ENCODE results near the gene ELL2. TPM values are rescaled to one million over a fixed set of nuclear protein-coding genes. Genes with fewer than 3 reads are reported as not detected.

Gene ELL2
- total RNA-seq, 4 donors from 2014 or later: 5.8 to 46.8 (median 19.7) TPM

GRCh38 chr5:95959888-95960666 is 1.6 kb downstream of the ELL2 start:
- intact Hi-C loops (cut with DNase I; ENCODE audit: low total_unique reads): loop anchor here (10.0 kb wide), 1 partner anchor 375 kb away; no protein-coding TSS in a partner anchor
- Histone ChIP-seq H3K36me3 (no peaks in the 10 kb centered on the region), H3K27ac (peak overlapping the region; percentile 98 to 100 (median 99)), H3K27me3 (no peaks in the 10 kb centered on the region), H3K9me3 (no peaks in the 10 kb centered on the region), H3K4me1 (peaks cover 3 to 45% (median 32%) of the 10 kb centered on the region in 4 donors), H3K4me3 (peak overlapping the region; percentile 86 to 95 (median 93))
- WGBS, 2 donors (ENCODE audit: low coverage in 1 of 2): 16 to 26% methylated on average over 14 to 24 of the region's 26 CpGs
- TF ChIP-seq POLR2A (IDR thresholded peaks at IDR 0.05): no peak
- TF ChIP-seq CTCF (IDR thresholded peaks at IDR 0.05): peak in 3 of 5 experiments; percentile 8 to 46 (median 41)
- peak; percentile 16 for DNase-seq
- in situ Hi-C loops (cut with MboI; ENCODE audit: low pct_ligation_motif_present in 1 of 4, low pct_unique_long_range_greater_than_20kb in 1 of 4, low sequenced_read_pairs in 3 of 4): loop anchor here in 2 of 4 donors (25.0 kb wide), 2 partner anchors 98 to 377 kb away; no protein-coding TSS in a partner anchor

DNA sequence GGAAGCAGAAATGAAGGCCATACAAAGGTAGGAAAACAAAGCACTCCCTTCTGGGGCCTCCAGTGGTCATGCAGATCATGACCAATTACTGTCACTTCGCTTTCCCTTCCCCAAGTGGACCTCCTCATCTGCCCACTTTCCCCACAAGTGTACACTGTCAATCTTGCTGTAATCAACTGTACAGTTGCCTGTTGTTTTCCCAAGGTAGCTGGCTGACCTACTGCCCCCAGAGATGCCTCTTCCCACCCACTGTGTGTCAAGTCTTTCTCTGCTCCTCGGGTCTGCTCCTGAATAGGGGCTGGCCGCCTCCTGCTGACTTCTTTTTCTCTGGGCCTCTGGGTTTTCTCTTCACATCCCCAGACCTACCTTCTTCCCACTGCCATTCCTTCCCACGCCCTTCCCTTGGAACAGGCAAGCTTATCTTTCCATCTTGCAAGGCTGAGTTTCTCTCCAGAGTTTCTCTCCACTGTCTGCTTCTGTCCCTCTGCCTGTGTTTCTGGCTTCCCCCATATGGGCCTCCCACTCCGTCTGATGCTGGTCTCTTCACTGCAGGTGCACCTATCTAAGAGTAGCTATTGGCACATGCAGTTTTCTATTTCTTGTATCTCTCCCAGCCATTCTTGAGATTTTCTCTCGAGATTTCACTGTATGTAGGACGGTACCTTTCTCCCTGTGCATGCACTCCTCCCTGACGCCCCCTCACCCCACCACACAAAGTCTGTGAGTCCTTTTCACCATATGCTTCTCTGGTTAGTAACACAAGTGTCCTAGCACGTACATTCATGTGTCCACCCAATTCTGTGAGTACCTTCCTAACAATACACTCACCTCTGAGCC is 2.4 kb downstream of the ELL2 start:
- Histone ChIP-seq H3K9me3 (no peaks in the 10 kb centered on the region), H3K4me3 (peak overlapping the region in 3 of 4 donors; percentile 86 to 95 (median 93)), H3K27ac (peak overlapping the region in 3 of 4 donors; percentile 99 to 100 (median 99)), H3K36me3 (no peaks in the 10 kb centered on the region), H3K27me3 (no peaks in the 10 kb centered on the region), H3K4me1 (peaks cover 3 to 49% (median 32%) of the 10 kb centered on the region in 4 donors)
- intact Hi-C loops (cut with DNase I; ENCODE audit: low total_unique reads) (loop anchor here (10.0 kb wide), 1 partner anchor 376 kb away; no protein-coding TSS in a partner anchor), in situ Hi-C loops (cut with MboI; ENCODE audit: low pct_ligation_motif_present in 1 of 4, low pct_unique_long_range_greater_than_20kb in 1 of 4, low sequenced_read_pairs in 3 of 4) (loop anchor here in 2 of 4 donors (25.0 kb wide), 2 partner anchors 97 to 378 kb away; no protein-coding TSS in a partner anchor)
- peak; percentile 21 for DNase-seq
- no peak for TF ChIP-seq POLR2AphosphoS5 (IDR thresholded peaks at IDR 0.05)
- TF ChIP-seq EP300 (IDR thresholded peaks at IDR 0.05; ENCODE audit: low read depth): no peak
- TF ChIP-seq POLR2A (IDR thresholded peaks at IDR 0.05): no peak
- TF ChIP-seq CTCF (IDR thresholded peaks at IDR 0.05): no peak
- 70% methylated on average over 6 to 9 of the region's 9 CpGs for WGBS, 2 donors (ENCODE audit: low coverage in 1 of 2)

DNA sequence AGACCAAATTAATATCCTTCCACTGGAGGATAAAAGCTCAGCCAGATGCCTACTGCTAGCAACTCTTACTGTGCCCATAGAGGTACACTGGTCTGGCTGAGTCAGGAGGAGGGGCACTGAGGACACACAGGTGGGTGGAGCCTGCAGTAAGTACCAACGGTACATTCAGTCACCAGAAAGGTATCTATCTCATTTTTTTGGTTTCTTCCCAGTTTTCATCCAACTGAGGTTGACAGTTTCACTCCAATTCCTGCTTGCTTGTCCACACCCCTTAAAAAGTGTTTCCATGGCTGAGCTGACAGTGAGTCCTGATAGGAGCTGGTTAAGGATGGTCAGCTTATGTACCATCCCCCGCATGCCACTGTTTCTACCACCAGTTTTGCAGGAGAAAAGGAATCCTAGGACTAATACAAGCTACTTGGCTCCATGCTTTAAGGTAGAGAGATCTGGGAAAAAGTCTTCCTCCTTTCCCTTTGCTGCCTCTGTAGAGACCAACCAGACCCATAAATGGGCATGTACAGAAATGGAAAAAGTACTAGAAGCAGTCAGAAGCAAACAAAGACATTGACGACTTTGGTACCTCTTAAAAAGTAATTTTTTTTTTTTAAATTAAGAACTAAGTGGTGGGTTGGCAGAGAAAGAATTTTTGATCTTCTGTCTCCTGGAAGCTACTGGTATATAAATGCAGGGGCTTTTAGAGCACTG is 3.2 kb downstream of the ELL2 start:
- peak overlapping the region in 2 of 4 donors; percentile 6 to 95 for H3K4me3 ChIP-seq
- peak overlapping the region in 1 of 4 donors; percentile 99 for H3K27ac ChIP-seq
- DNase-seq: peak; percentile 27
- no peaks in the 10 kb centered on the region for H3K9me3 ChIP-seq
- peaks cover 3 to 49% (median 32%) of the 10 kb centered on the region in 4 donors for H3K4me1 ChIP-seq
- in situ Hi-C loops (cut with MboI; ENCODE audit: low pct_ligation_motif_present in 1 of 4, low pct_unique_long_range_greater_than_20kb in 1 of 4, low sequenced_read_pairs in 3 of 4): loop anchor here in 2 of 4 donors (25.0 kb wide), 2 partner anchors 96 to 379 kb away; no protein-coding TSS in a partner anchor
- no peaks in the 10 kb centered on the region for H3K36me3 ChIP-seq
- intact Hi-C loops (cut with DNase I; ENCODE audit: low total_unique reads): loop anchor here (10.0 kb wide), 1 partner anchor 376 kb away; no protein-coding TSS in a partner anchor
- no peaks in the 10 kb centered on the region for H3K27me3 ChIP-seq
- 77 to 84% methylated on average over 3 of the region's 3 CpGs for WGBS, 2 donors (ENCODE audit: low coverage in 1 of 2)
- no peak for TF ChIP-seq POLR2A (IDR thresholded peaks at IDR 0.05)
- TF ChIP-seq EP300 (IDR thresholded peaks at IDR 0.05; ENCODE audit: low read depth): no peak
- no peak for TF ChIP-seq CTCF (IDR thresholded peaks at IDR 0.05)
- no peak for TF ChIP-seq POLR2AphosphoS5 (IDR thresholded peaks at IDR 0.05)
